Activated CD8-positive, alpha-beta T cell treated with anti-CD3 and anti-CD28 coated beads, Interleukin-2, amount 10 ng/mL, durations not matched to agents 7 days and 5 days (primary cell): Measurements from ENCODE around the gene VAT1L. TPM values are rescaled to one million over a fixed set of nuclear protein-coding genes. Genes with fewer than 3 reads are reported as not detected.

Experiments used
- total RNA-seq, 2 experiments: library from RNA; stranded (reverse); gene quantifications; one replicate each; pipeline ENCODE4 v1.2.3, GENCODE V29; 2021

VAT1L gene
- total RNA-seq, 2 experiments from 2014 or later: not detected

Other genes with a start within 250 kb of the VAT1L start
- 1 to 10 TPM; 2.5 to 3.0 TPM for gene NUDT7, start 66.0 kb upstream of the VAT1L start, total RNA-seq
- not detected for gene CLEC3A, start 234.0 kb downstream of the VAT1L start, total RNA-seq